ENCODE data around the gene TMEM9.

The TMEM9 gene

GRCh38 chr1:201100169-201100930 lies 53.9 kb downstream of the TMEM9 start:
- DNase-seq: no peak

- DNase-seq: no peak
Measured at GRCh38 chr1:201098992-201099677, 55.1 kb downstream of the TMEM9 start.

GRCh38 chr1:201096977-201097856 lies 57.1 kb downstream of the TMEM9 start:
- DNase-seq: no peak

DNA sequence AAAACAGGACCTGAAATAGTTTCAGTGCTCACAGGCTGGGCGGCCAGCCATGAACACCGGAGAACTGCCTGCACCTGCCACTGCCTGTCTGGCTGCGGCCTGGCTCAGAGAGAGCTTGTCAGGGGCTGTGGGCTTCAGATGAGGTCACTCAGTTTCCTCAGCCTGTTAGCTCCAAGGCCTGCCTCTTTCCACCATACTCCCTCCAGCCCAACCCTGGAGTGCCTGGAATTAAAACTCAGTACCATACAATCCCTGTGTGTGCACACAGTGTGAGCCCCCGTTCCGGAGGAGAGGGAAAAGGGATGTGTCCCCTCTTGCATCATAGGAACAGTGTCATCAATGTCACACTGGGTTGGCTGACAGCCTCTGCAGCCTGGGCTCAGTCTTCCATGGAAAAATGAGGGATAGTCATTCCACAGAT lies 58.2 kb downstream of the TMEM9 start:
- DNase-seq: no peak

GRCh38 chr1:201095581-201095980 lies 58.7 kb downstream of the TMEM9 start:
- DNase-seq: no peak

DNA sequence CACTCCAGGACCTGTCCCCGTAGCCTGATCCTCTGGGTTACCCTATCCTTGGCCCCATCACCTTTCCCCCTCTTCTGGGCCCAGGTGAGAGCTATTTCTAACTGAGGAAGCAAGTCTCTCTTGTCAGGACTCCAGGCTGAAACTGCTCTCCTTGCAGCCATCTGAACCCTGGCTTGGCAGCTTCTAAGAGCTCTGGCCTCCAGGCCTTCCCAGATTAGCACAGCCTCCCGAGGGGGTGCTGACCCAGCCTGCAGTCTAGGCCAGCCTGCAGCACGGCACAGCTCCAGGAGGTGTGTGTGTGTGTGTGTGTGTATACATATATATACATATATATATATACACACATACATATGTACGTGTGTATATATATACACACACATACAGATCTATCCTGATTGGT lies 59.4 kb downstream of the TMEM9 start:
- no peak for DNase-seq

DNA sequence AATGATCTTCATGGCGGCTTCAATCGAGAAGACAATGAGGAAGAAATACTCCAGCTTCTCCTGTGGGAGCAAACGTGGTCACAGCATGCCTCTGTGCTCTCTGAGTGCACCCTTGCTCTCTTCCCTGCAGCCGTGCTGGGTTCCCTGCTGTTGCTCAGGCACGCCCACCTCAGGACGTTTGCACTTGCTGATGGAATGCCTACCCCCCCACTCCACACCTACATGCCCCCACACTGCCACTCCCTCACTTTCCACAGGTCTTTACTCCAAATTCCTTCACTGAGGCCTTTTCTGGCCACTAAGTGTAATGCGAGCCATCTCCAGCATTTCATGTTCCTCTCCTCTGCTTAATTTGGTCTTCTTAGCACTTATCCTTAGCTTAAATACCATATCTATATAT lies 60.3 kb downstream of the TMEM9 start:
- no peak for DNase-seq

- DNase-seq: no peak
Measured at GRCh38 chr1:201093561-201093960, 60.7 kb downstream of the TMEM9 start.

GRCh38 chr1:201092738-201093137 lies 61.5 kb downstream of the TMEM9 start:
- DNase-seq: no peak

DNA sequence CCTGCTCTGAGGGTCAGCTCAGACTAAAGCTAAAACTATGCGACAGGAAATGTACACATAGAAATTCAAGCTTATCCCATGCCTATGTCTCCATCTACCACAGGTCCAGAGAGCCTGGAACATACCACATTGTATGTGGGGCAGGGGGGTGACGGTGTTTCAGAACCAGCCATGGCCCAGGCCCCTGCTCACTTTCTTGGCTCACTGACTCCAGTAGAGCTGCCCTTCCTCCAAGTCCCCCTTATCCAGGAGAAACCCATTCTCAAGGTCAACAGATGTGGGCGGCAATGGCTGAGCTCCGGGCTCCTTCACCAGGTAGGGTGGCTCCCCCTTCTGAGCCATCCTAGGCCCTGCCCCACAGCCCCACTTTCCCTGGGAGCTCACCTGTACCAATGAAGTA lies 63.0 kb downstream of the TMEM9 start:
- no peak for DNase-seq

DNA sequence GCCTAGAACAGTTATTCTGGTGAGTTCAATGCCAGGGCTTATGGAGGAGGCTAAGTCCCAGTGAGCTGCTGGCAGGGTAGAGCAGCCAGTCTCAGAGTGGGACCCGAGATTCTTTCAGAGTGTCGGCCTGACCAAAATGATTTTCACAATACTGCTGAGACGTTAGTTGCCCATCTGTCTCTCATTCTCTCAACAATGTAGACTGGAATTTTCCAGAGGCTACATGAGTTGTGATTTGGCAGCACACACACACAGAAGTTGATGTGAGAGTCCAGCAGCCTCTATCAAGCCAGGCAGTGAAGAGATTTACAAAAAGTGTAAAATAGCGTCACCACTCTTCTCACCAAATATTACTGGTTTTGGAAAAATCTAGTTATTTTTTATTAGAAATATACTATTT lies 63.7 kb downstream of the TMEM9 start:
- DNase-seq: no peak

GRCh38 chr1:201089596-201089995 lies 64.7 kb downstream of the TMEM9 start:
- DNase-seq: no peak

GRCh38 chr1:201088901-201089525 lies 65.3 kb downstream of the TMEM9 start:
- no peak for DNase-seq

GRCh38 chr1:201088395-201088794 lies 65.9 kb downstream of the TMEM9 start:
- no peak for DNase-seq

GRCh38 chr1:201085902-201086735 lies 68.2 kb downstream of the TMEM9 start:
- no peak for DNase-seq

Measured in NCI-H1417 treated with DMSO at 0.1 percent for 48 hours (cell line).